ENCODE data around the gene USF2.

Gene USF2

GRCh38 chr19:35246466-35247092 lies 22.2 kb upstream of the USF2 start:
- no peak for DNase-seq

GRCh38 chr19:35247526-35248309 lies 21.0 kb upstream of the USF2 start:
- peak; percentile 83 for DNase-seq

DNA sequence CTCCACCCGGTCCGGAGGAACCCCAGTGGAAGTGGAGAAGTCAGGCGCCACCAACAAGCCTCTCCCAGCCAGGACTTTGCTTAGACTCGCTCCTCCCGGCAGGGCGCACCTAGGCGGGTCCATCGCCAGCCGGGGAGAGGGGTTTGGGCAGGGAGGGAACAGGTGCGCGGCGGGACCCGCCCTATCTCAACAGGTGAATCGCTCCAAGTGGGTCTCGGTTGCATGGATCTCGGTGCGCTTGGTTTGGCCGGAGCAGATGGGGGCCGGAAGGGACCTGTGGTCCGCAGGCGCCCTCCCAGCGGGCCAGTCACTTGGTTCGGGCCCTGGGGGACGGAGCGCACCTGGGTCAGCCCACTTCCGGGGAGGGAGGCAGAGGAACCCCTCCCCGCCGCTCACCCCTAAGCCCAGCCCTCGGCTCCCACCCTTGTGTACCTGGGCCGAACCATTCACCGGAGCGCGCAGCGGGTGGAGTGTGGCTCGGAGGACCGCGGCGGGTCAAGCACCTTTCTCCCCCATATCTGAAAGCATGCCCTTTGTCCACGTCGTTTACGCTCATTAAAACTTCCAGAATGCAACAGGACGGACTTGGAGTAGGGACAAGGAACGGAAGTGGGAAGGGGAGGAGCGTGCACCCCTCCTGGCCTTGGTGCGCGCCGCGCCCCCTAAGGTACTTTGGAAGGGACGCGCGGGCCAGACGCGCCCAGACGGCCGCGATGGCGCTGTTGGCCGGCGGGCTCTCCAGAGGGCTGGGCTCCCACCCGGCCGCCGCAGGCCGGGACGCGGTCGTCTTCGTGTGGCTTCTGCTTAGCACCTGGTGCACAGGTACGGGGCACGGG lies 20.2 kb upstream of the USF2 start, which contains the start of gene LSR:
LSR (plus strand) TSS at position 693 of the 836 bp plus-strand sequence; CDS start at position 714, 21 bp downstream.
- DNase-seq, result peak; percentile 83

GRCh38 chr19:35249146-35249847 lies 19.5 kb upstream of the USF2 start:
- no peak for DNase-seq

DNA sequence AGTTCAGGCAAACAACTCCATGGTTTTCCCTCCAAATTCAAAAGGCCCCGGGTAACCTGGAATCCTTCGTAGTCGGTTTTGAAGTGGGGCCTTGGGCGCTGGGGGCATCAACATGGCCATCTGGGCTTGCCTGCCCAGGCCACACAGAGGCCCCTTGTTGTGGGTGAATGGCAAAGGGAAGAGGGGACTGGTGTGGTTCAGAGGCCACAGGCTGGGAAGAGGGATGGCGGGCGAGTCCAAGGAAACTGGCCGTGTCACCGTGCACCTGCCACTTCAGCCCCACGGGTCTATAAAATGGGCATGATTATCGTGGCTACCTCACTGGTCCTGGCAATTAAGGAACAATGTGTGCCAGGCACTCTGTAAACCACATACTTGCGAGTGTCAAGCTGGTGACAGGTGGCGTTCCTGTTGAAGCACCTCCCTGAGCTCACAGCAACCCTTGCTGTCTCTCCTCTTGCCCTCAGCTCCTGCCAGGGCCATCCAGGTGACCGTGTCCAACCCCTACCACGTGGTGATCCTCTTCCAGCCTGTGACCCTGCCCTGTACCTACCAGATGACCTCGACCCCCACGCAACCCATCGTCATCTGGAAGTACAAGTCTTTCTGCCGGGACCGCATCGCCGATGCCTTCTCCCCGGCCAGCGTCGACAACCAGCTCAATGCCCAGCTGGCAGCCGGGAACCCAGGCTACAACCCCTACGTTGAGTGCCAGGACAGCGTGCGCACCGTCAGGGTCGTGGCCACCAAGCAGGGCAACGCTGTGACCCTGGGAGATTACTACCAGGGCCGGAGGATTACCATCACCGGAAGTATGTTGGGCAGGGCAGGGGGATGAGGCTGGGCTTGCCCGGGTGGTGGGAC lies 18.7 kb upstream of the USF2 start:
- DNase-seq, result no peak

GRCh38 chr19:35251456-35251855 lies 17.3 kb upstream of the USF2 start:
- no peak for DNase-seq

DNA sequence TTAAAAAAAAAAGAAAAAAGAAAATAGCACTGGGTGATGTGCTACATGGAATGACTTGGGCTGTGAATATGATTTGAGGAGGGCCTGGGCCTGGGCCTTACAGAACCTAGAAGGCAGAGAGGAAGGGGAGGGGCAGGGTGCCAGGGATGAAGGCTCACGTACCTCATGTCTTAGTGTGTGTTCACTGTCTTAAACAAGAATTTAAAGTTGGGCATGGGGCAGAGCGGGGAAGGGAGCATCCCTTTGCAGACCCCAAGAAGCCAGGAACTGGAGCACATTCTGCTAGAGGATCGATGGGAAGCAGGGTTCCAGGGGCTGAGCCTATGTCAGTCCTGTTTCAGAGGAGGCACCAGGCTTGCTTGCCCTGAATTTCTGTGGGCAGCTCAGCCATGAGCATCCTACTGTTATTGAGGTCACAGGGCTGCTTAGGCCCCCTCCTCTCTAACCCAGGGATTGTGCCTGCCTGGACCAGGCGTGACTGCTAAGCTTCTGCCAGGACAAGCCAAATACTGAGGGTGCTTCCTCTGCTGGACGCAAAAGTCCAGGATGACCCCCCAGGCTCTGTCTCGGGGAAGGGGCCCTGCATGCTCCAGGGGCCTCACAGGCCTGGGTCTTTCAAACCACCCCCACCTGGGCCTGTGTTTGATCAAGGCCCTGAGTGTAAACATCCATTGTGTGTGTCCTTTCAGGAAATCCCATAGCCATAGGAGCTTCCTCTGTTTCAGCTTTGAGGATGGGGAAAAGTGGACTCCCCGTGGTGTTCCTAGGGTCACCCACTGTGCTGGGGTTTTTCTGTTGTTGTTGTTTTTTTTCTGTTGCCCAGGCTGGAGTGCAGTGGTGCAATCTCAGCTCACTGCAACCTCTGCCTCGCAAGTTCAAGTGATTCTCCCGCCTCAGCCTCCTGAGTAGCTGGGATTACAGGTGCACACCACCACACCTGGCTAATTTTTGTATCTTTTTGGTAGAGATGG lies 15.2 kb upstream of the USF2 start:
- no peak for DNase-seq

GRCh38 chr19:35254341-35255297 lies 14.1 kb upstream of the USF2 start:
- no peak for DNase-seq

GRCh38 chr19:35256566-35256965 lies 12.2 kb upstream of the USF2 start:
- no peak for DNase-seq

- DNase-seq, result no peak
Observed at GRCh38 chr19:35257113-35257461, 11.7 kb upstream of the USF2 start.

DNA sequence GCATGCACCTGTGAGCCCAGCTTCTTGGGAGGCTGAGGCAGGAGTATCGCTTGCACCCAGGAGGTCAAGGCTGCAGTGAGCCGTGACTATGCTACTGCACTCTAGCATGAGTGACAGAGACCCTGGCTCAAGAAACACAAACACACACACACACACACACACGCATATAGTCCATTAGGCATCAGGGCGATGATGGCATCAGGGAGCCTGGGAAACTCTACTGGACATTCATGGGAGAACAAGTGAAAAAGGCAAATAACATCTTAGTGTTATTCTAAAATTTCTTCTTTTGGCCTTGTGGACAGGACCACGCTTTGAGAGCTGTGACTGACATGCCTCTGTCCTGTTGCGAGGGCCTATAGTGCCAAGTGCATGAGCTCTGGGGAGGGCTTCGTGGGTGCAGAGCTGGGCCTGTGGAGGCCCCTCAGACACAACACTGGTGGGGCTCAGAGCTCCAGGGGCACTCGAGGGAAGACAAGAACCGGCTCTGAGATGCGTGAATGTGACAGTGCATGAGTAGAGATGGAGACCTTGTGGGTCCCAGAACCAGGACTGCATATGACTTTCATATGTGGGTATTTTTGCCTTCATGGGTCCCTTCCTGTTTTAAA lies 8.0 kb upstream of the USF2 start:
- DNase-seq, result no peak

GRCh38 chr19:35261356-35262100 lies 7.2 kb upstream of the USF2 start:
- no peak for DNase-seq

GRCh38 chr19:35262101-35262761 lies 6.5 kb upstream of the USF2 start:
- DNase-seq, result no peak

GRCh38 chr19:35264268-35265125 lies 4.3 kb upstream of the USF2 start:
- no peak for DNase-seq

DNA sequence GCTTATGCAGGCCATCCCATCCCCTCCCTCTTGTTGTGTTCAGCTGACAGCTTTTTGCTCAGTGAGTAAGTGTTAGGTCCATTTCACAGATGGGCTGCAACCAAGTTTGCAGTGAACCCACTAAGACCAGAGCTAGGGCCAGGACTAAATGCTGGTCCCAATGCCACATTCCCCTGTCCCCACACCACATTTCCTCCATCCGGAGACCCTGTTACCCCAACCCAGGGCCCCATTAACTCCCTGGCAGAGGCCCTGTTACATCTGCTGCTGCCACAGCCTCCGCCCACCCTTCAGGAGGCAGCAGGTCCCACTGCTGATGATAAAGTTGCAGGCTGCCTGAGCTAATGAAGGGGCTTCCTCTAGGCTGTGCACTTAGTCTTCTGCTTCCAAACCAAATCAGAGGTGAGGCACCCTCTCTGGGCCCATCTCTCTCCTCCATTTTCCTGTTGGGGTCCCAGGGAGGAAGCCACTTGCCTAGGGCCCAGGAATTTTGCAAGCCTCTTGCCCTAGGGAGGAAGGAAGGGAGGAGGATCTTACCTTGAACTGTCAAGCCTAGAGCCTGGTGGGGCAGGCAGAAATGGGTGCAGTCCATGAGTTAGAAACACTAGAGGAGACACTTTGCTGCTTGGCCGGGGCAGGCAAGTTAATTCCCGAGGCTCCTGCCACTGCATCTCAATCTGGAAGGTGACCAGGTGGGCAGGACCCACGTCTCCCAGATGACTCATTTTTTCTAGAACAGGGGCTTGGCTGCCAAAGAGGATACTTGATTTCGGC lies 3.4 kb upstream of the USF2 start:
- DNase-seq, result no peak
